MM.1S (cell line): ENCODE measurements around the gene TM7SF3.

ENCODE experiments used
- CTCF ChIP-seq: fragments of 300-600 bp; sonication (generic); IDR thresholded peaks from 2 replicates; pipeline ENCODE4 v1.5.1; 2016; ENCODE audit warnings: antibody characterized with exemption, low read length, mixed read lengths
- EZH2 ChIP-seq: fragments of 300-600 bp; sonication (generic); optimal IDR thresholded peaks from 2 replicates; pipeline ENCODE3; 2017; ENCODE audit warnings: low read depth, mild to moderate bottlenecking, antibody characterized with exemption, low read length, mixed read lengths
- EZH2phosphoT487 ChIP-seq: fragments of 300-600 bp; sonication (generic); IDR thresholded peaks from 2 replicates; pipeline ENCODE4 v1.6.1; 2018; ENCODE audit warnings: antibody characterized with exemption, low read length

- TF ChIP-seq EZH2 (no peak), EZH2phosphoT487 (no peak), CTCF (no peak)
Measured at GRCh38 chr12:26935636-26936378, 78.4 kb downstream of the TM7SF3 start.
